Measurements from ENCODE around the gene ANKRD35. TPM values are rescaled to one million over a fixed set of nuclear protein-coding genes. Genes with fewer than 3 reads are reported as not detected.

Gene ANKRD35
- total RNA-seq, 5 donors from 2014 or later (not counting 1 experiment from before 2014, with no cell fraction given), result 0.09 TPM; not detected in 4

GRCh38 chr1:145878724-145879123, 6.9 kb downstream of the ANKRD35 start:
- Mint-ChIP-seq H3K27me3 (peaks cover 13 to 14% of the 10 kb centered on the region in 2 donors), H3K4me3 (no peak overlapping the region), H3K36me3 (no peaks in the 10 kb centered on the region), H3K4me1 (no peaks in the 10 kb centered on the region), H3K27ac (no peak overlapping the region), H3K9me3 (no peaks in the 10 kb centered on the region)
- Histone ChIP-seq H3K4me1 (ENCODE audit: control insufficient read depth in 1 of 2, extremely low read depth in 1 of 2, insufficient read depth in 2 of 2, low read length in 2 of 2) (no peaks in the 10 kb centered on the region), H3K27ac (ENCODE audit: low read length) (no peak overlapping the region), H3K4me3 (ENCODE audit: control insufficient read depth in 1 of 2, extremely low read depth in 1 of 2, low read length in 1 of 2) (no peak overlapping the region), H3K36me3 (ENCODE audit: control insufficient read depth in 2 of 2, extremely low read depth in 1 of 2, insufficient read depth in 1 of 2, low read length in 1 of 2) (no peaks in the 10 kb centered on the region), H3K27me3 (replicated peaks in 1 of 2; ENCODE audit: control insufficient read depth in 2 of 2, extremely low read depth in 1 of 2, insufficient read depth in 2 of 2, low read length in 1 of 2) (peaks cover 0 to 15% of the 10 kb centered on the region in 2 experiments), H3K9me3 (no peaks in the 10 kb centered on the region)
- WGBS (ENCODE audit: insufficient coverage), result no CpG with 5 or more reads among the region's 2 CpGs
- POLR2A ChIA-PET, result no interaction called here
- CTCF ChIA-PET, result interaction anchor here in 1 of 2 donors (0.6 kb wide), 1 partner anchor 28 kb away, joined by 7 read pairs; no protein-coding TSS in a partner anchor
- ATAC-seq (replicated peaks in 1 of 4), result no peak
- DNase-seq, result no peak

- Mint-ChIP-seq H3K4me3 (no peak overlapping the region), H3K4me1 (peaks cover 0 to 6% (median 2%) of the 10 kb centered on the region in 3 donors), H3K9me3 (no peaks in the 10 kb centered on the region), H3K36me3 (no peaks in the 10 kb centered on the region), H3K27me3 (peaks cover 9% of the 10 kb centered on the region in 2 donors), H3K27ac (no peak overlapping the region)
- H3K4me1 ChIP-seq (ENCODE audit: control insufficient read depth in 1 of 2, extremely low read depth in 1 of 2, insufficient read depth in 2 of 2, low read length in 2 of 2), result no peaks in the 10 kb centered on the region
- no peak overlapping the region for H3K4me3 ChIP-seq (ENCODE audit: control insufficient read depth in 1 of 2, extremely low read depth in 1 of 2, low read length in 1 of 2)
- POLR2A ChIA-PET, result no interaction called here
- H3K9me3 ChIP-seq, result no peaks in the 10 kb centered on the region
- H3K27me3 ChIP-seq (replicated peaks in 1 of 2; ENCODE audit: control insufficient read depth in 2 of 2, extremely low read depth in 1 of 2, insufficient read depth in 2 of 2, low read length in 1 of 2), result peaks cover 0 to 19% of the 10 kb centered on the region in 2 experiments
- CTCF ChIA-PET, result interaction anchor here in 1 of 2 donors (0.6 kb wide), 1 partner anchor 89 kb away, joined by 3 read pairs; no protein-coding TSS in a partner anchor
- no peaks in the 10 kb centered on the region for H3K36me3 ChIP-seq (ENCODE audit: control insufficient read depth in 2 of 2, extremely low read depth in 1 of 2, insufficient read depth in 1 of 2, low read length in 1 of 2)
- no peak overlapping the region for H3K27ac ChIP-seq (ENCODE audit: low read length)
- ATAC-seq (replicated peaks in 1 of 4) (no peak), DNase-seq (no peak)
- WGBS (ENCODE audit: insufficient coverage), result 91% methylated on average over 7 of the region's 7 CpGs
These were observed 7.7 kb downstream of the ANKRD35 start for GRCh38 chr1:145877923-145878486.

- Mint-ChIP-seq H3K27me3 (peaks cover 4 to 10% of the 10 kb centered on the region in 2 donors), H3K27ac (no peak overlapping the region), H3K4me1 (peaks cover 15 to 23% (median 18%) of the 10 kb centered on the region in 3 donors), H3K9me3 (no peaks in the 10 kb centered on the region), H3K4me3 (no peak overlapping the region), H3K36me3 (no peaks in the 10 kb centered on the region)
- H3K4me1 ChIP-seq (ENCODE audit: control insufficient read depth in 1 of 2, extremely low read depth in 1 of 2, insufficient read depth in 2 of 2, low read length in 2 of 2), result peaks cover 0 to 14% of the 10 kb centered on the region in 2 experiments
- CTCF ChIA-PET, result no interaction called here
- POLR2A ChIA-PET, result no interaction called here
- DNase-seq, result no peak
- no peak overlapping the region for H3K27ac ChIP-seq (ENCODE audit: low read length)
- 95% methylated on average over 12 of the region's 12 CpGs for WGBS (ENCODE audit: insufficient coverage)
- no peaks in the 10 kb centered on the region for H3K36me3 ChIP-seq (ENCODE audit: control insufficient read depth in 2 of 2, extremely low read depth in 1 of 2, insufficient read depth in 1 of 2, low read length in 1 of 2)
- H3K9me3 ChIP-seq, result no peaks in the 10 kb centered on the region
- ATAC-seq (replicated peaks in 1 of 4), result no peak
- H3K27me3 ChIP-seq (replicated peaks in 1 of 2; ENCODE audit: control insufficient read depth in 2 of 2, extremely low read depth in 1 of 2, insufficient read depth in 2 of 2, low read length in 1 of 2), result peaks cover 0 to 25% of the 10 kb centered on the region in 2 experiments
- H3K4me3 ChIP-seq (ENCODE audit: control insufficient read depth in 1 of 2, extremely low read depth in 1 of 2, low read length in 1 of 2), result no peak overlapping the region
These were observed 11.0 kb downstream of the ANKRD35 start for GRCh38 chr1:145874646-145875045.

- Histone ChIP-seq H3K27ac (ENCODE audit: low read length) (peak overlapping the region; percentile 0), H3K36me3 (ENCODE audit: control insufficient read depth in 2 of 2, extremely low read depth in 1 of 2, insufficient read depth in 1 of 2, low read length in 1 of 2) (no peaks in the 10 kb centered on the region), H3K27me3 (replicated peaks in 1 of 2; ENCODE audit: control insufficient read depth in 2 of 2, extremely low read depth in 1 of 2, insufficient read depth in 2 of 2, low read length in 1 of 2) (peaks cover 0 to 21% of the 10 kb centered on the region in 2 experiments), H3K9me3 (no peaks in the 10 kb centered on the region), H3K4me3 (ENCODE audit: control insufficient read depth in 1 of 2, extremely low read depth in 1 of 2, low read length in 1 of 2) (peak overlapping the region; percentile 38 to 57), H3K4me1 (ENCODE audit: control insufficient read depth in 1 of 2, extremely low read depth in 1 of 2, insufficient read depth in 2 of 2, low read length in 2 of 2) (peaks cover 0 to 14% of the 10 kb centered on the region in 2 experiments)
- POLR2A ChIA-PET, result interaction anchor here in 1 of 2 donors (0.6 kb wide), 2 partner anchors 9 to 167 kb away, joined by 3 to 4 read pairs; no protein-coding TSS in a partner anchor
- peak; percentile 86 to 90 (median 90) for ATAC-seq (replicated peaks in 1 of 4)
- H3K36me3 Mint-ChIP-seq, result no peaks in the 10 kb centered on the region
- no peaks in the 10 kb centered on the region for H3K9me3 Mint-ChIP-seq
- peaks cover 4 to 10% of the 10 kb centered on the region in 2 donors for H3K27me3 Mint-ChIP-seq
- H3K4me3 Mint-ChIP-seq, result peak overlapping the region; percentile 73 to 79 (median 75)
- peak in 32 of 35 experiments; percentile 11 to 57 (median 26) for DNase-seq
- CTCF ChIA-PET, result interaction anchor here (0.9 to 1.8 kb wide), 5 partner anchors 13 to 47 kb away, joined by 3 read pairs; partner anchors contain the start of genes ANKRD35 (in 1 of the 2), NUDT17 (in 1 of the 2) and PEX11B (in 1 of the 2)
- peak overlapping the region; percentile 49 to 79 for H3K27ac Mint-ChIP-seq
- WGBS (ENCODE audit: insufficient coverage), result 38% methylated on average over 47 of the region's 47 CpGs
- H3K4me1 Mint-ChIP-seq, result peaks cover 15 to 23% (median 18%) of the 10 kb centered on the region in 3 donors
These were observed 13.4 kb downstream of the ANKRD35 start for GRCh38 chr1:145871994-145872924.

GRCh38 chr1:145868232-145868631, 17.4 kb downstream of the ANKRD35 start:
- H3K4me1 Mint-ChIP-seq, result peaks cover 15 to 19% (median 18%) of the 10 kb centered on the region in 3 donors
- no peak overlapping the region for H3K4me3 Mint-ChIP-seq
- ChIA-PET CTCF (interaction anchor here in 1 of 2 donors (0.6 to 1.1 kb wide), 4 partner anchors 10 to 108 kb away, joined by 3 read pairs; partner anchors contain the start of gene NUDT17), POLR2A (no interaction called here)
- H3K4me3 ChIP-seq (ENCODE audit: control insufficient read depth in 1 of 2, extremely low read depth in 1 of 2, low read length in 1 of 2), result no peak overlapping the region
- H3K36me3 ChIP-seq (ENCODE audit: control insufficient read depth in 2 of 2, extremely low read depth in 1 of 2, insufficient read depth in 1 of 2, low read length in 1 of 2), result no peaks in the 10 kb centered on the region
- H3K4me1 ChIP-seq (ENCODE audit: control insufficient read depth in 1 of 2, extremely low read depth in 1 of 2, insufficient read depth in 2 of 2, low read length in 2 of 2), result peaks cover 0 to 14% of the 10 kb centered on the region in 2 experiments
- WGBS (ENCODE audit: insufficient coverage), result 80% methylated on average over 1 of the region's 4 CpGs
- no peak overlapping the region for H3K27ac Mint-ChIP-seq
- no peaks in the 10 kb centered on the region for H3K9me3 ChIP-seq
- no peaks in the 10 kb centered on the region for H3K36me3 Mint-ChIP-seq
- H3K27ac ChIP-seq (ENCODE audit: low read length), result no peak overlapping the region
- H3K27me3 ChIP-seq (replicated peaks in 1 of 2; ENCODE audit: control insufficient read depth in 2 of 2, extremely low read depth in 1 of 2, insufficient read depth in 2 of 2, low read length in 1 of 2), result peaks cover 0 to 12% of the 10 kb centered on the region in 2 experiments
- no peak for DNase-seq
- peaks cover 0 to 8% of the 10 kb centered on the region in 2 donors for H3K27me3 Mint-ChIP-seq
- no peak for ATAC-seq (replicated peaks in 1 of 4)
- no peaks in the 10 kb centered on the region for H3K9me3 Mint-ChIP-seq

Measured in T-cell (primary cell).